Loucy (cell line): ENCODE results near the gene PAK4.

ENCODE experiments used
- H2AFZ ChIP-seq: fragments of 200-600 bp; sonication (generic); 2 replicates; pipeline ENCODE4 v1.6.0; 2016; ENCODE audit warnings: antibody characterized with exemption, mild to moderate bottlenecking, low read length, moderate library complexity
- H3F3A ChIP-seq: fragments of 200-600 bp; 2 replicates; pipeline ENCODE4 v1.6.0; 2016; ENCODE audit warnings: antibody characterized with exemption, low read depth, mild to moderate bottlenecking
- H3K27me3 ChIP-seq: fragments of 200-600 bp; sonication (generic); 2 replicates; pipeline ENCODE4 v1.6.1; 2014; ENCODE audit warnings: low read length, mild to moderate bottlenecking; ENCODE audit not compliant: insufficient read depth, poor library complexity, severe bottlenecking
- H3K36me3 ChIP-seq: fragments of 200-600 bp; sonication (generic); 2 replicates; pipeline ENCODE4 v1.6.1; 2016; ENCODE audit warnings: low read length; ENCODE audit not compliant: insufficient read depth
- H3K4me1 ChIP-seq: fragments of 200-600 bp; sonication (generic); 2 replicates; pipeline ENCODE4 v1.5.1; 2014; ENCODE audit warnings: low read length, mild to moderate bottlenecking; ENCODE audit not compliant: insufficient read depth, poor library complexity, severe bottlenecking
- H3K4me2 ChIP-seq: fragments of 200-600 bp; sonication (generic); 2 replicates; pipeline ENCODE4 v1.6.0; 2014; ENCODE audit warnings: antibody characterized with exemption, low read length, low read depth, mild to moderate bottlenecking; ENCODE audit not compliant: poor library complexity, severe bottlenecking
- H3K4me3 ChIP-seq: fragments of 200-600 bp; sonication (generic); 2 replicates; pipeline ENCODE4 v1.5.1; 2014; ENCODE audit warnings: low read length, mild to moderate bottlenecking, mixed read lengths; ENCODE audit not compliant: poor library complexity, severe bottlenecking
- H3K79me2 ChIP-seq: fragments of 200-600 bp; sonication (generic); 2 replicates; pipeline ENCODE4 v1.6.1; 2014; ENCODE audit warnings: low read length; ENCODE audit not compliant: insufficient read depth
- H3K9ac ChIP-seq: fragments of 200-600 bp; sonication (generic); 2 replicates; pipeline ENCODE4 v1.6.0; 2014; ENCODE audit warnings: mild to moderate bottlenecking, low read depth, low read length, moderate library complexity; ENCODE audit not compliant: poor library complexity, severe bottlenecking
- H3K9me2 ChIP-seq: fragments of 200-600 bp; sonication (generic); replicated peaks from 2 replicates; pipeline ENCODE4 v1.6.1; 2016; ENCODE audit warnings: low read depth, low read length, mixed read lengths
- H3K9me3 ChIP-seq: fragments of 200-600 bp; sonication (generic); 2 replicates; pipeline ENCODE4 v1.6.1; 2014; ENCODE audit warnings: mild to moderate bottlenecking, antibody characterized with exemption, low read length, low read depth; ENCODE audit not compliant: insufficient read depth
- H4K20me1 ChIP-seq: fragments of 200-600 bp; sonication (generic); 2 replicates; pipeline ENCODE4 v1.6.0; 2014; ENCODE audit warnings: antibody characterized with exemption, low read length, mild to moderate bottlenecking; ENCODE audit not compliant: insufficient read depth, poor library complexity, severe bottlenecking
- CTCF ChIP-seq: fragments of 200-600 bp; sonication (generic); conservative IDR thresholded peaks from 2 replicates; pipeline ENCODE4 v1.5.1; 2014; ENCODE audit warnings: mild to moderate bottlenecking, antibody characterized with exemption, low read length
- EZH2phosphoT487 ChIP-seq: fragments of 200-600 bp; IDR thresholded peaks from 2 replicates; pipeline ENCODE4 v1.6.1; 2018; ENCODE audit warnings: antibody characterized with exemption, mild to moderate bottlenecking, moderate library complexity, borderline replicate concordance

Gene PAK4

GRCh38 chr19:39181500-39182173 lies 56.1 kb downstream of the PAK4 start:
- Histone ChIP-seq H3K4me2 (no peak overlapping the region), H3K4me3 (no peak overlapping the region), H3F3A (no peaks in the 10 kb centered on the region), H3K27me3 (no peaks in the 10 kb centered on the region), H3K36me3 (peaks cover 24% of the 10 kb centered on the region; the same call in 1 of the 2 replicates), H3K9me2 (no peaks in the 10 kb centered on the region), H4K20me1 (no peaks in the 10 kb centered on the region), H3K9me3 (no peaks in the 10 kb centered on the region), H3K4me1 (no peaks in the 10 kb centered on the region), H2AFZ (no peak overlapping the region), H3K79me2 (no peaks in the 10 kb centered on the region), H3K9ac (no peak overlapping the region)
- no peak for TF ChIP-seq CTCF
- no peak for TF ChIP-seq EZH2phosphoT487

GRCh38 chr19:39182174-39182505 lies 56.6 kb downstream of the PAK4 start:
- no peak overlapping the region for H2AFZ ChIP-seq
- no peak overlapping the region for H3K4me3 ChIP-seq
- no peak for TF ChIP-seq EZH2phosphoT487
- TF ChIP-seq CTCF, result no peak
- H3K36me3 ChIP-seq, result peaks cover 24% of the 10 kb centered on the region; the same call in 1 of the 2 replicates
- H3K27me3 ChIP-seq, result no peaks in the 10 kb centered on the region
- H3K9ac ChIP-seq, result no peak overlapping the region
- H3K4me2 ChIP-seq, result no peak overlapping the region
- no peaks in the 10 kb centered on the region for H3F3A ChIP-seq
- H3K79me2 ChIP-seq, result no peaks in the 10 kb centered on the region
- H4K20me1 ChIP-seq, result no peaks in the 10 kb centered on the region
- no peaks in the 10 kb centered on the region for H3K9me3 ChIP-seq
- H3K4me1 ChIP-seq, result no peaks in the 10 kb centered on the region
- H3K9me2 ChIP-seq, result no peaks in the 10 kb centered on the region

- Histone ChIP-seq H4K20me1 (no peaks in the 10 kb centered on the region), H3K4me3 (no peak overlapping the region), H3K36me3 (peaks cover 16% of the 10 kb centered on the region; the same call in 1 of the 2 replicates), H3K9me3 (no peaks in the 10 kb centered on the region), H3K9me2 (no peaks in the 10 kb centered on the region), H3K27me3 (no peaks in the 10 kb centered on the region), H3K9ac (no peak overlapping the region), H2AFZ (no peak overlapping the region), H3K79me2 (no peaks in the 10 kb centered on the region), H3K4me2 (no peak overlapping the region), H3F3A (no peaks in the 10 kb centered on the region), H3K4me1 (no peaks in the 10 kb centered on the region)
- TF ChIP-seq CTCF (no peak), EZH2phosphoT487 (no peak)
Measured at GRCh38 chr19:39183104-39183503, 57.5 kb downstream of the PAK4 start.
